ENCODE measurements around the gene FBXL22.

The FBXL22 gene, protein sequence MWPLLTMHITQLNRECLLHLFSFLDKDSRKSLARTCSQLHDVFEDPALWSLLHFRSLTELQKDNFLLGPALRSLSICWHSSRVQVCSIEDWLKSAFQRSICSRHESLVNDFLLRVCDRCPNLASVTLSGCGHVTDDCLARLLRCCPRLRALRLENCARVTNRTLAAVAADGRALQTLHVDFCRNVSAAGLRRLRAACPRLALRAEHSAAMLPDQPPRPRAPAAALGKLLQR

DNA sequence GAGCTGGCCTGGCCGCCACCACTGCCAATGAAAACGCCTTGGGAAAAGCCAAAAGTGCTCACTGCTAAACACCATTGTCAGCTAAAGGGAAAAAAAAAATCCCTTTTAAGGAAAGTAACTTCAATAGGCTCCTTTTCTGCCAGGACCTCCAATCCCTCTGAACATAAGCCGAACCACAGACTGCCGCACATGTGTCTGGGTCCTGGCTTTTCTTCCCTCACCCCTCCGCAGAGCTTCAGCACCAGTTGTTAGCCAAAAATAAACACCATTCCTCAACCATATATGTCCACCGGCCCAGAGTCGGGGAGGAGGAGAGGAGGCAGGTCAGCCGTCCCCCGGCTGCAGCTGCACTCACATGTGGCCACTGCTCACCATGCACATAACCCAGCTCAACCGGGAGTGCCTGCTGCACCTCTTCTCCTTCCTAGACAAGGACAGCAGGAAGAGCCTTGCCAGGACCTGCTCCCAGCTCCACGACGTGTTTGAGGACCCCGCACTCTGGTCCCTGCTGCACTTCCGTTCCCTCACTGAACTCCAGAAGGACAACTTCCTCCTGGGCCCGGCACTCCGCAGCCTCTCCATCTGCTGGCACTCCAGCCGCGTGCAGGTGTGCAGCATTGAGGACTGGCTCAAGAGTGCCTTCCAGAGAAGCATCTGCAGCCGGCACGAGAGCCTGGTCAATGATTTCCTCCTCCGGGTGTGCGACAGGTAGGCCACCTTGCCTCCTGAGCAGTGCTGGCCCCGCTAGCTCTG, at the start of gene FBXL22:
Gene FBXL22 (plus strand): TSS at position 350 of the 753 bp plus-strand sequence. CDS start 6 bp downstream, at position 356.
- Mint-ChIP-seq H3K27me3 (ENCODE audit: low read depth) (no peaks in the 10 kb centered on the region), H3K36me3 (ENCODE audit: low read depth) (peaks cover 19% of the 10 kb centered on the region), H3K4me3 (no peak within 1 kb of the TSS), H3K27ac (peak within 1 kb of the TSS; percentile 43), H3K4me1 (ENCODE audit: low read depth) (peaks cover 50% of the 10 kb centered on the region), H3K9me3 (no peaks in the 10 kb centered on the region)
- DNase-seq (ENCODE audit: low spot score) = no peak

DNA sequence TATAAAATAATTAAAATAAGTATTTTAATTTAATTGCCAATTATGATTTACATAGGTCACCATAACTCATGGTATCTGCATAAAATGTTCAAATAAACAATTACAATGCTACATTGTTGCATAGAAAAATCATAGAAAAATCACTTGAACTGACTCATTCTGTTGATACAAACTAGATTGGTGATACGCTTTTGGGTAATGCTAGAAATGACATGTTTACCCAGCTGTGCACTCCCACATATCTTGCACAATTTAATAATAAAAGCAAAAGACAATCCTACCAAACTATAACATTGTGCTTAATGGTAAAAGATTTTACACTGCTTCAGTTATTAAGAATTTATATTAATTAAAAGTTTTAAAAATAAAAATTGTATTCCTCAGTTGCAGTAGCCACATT, 45.8 kb upstream of the FBXL22 start:
- peaks cover 20% of the 10 kb centered on the region for H3K36me3 Mint-ChIP-seq (ENCODE audit: low read depth)
- no peak for DNase-seq (ENCODE audit: low spot score)
- H3K4me1 Mint-ChIP-seq (ENCODE audit: low read depth) = peaks cover 26% of the 10 kb centered on the region
- H3K4me3 Mint-ChIP-seq = no peak overlapping the region
- no peak overlapping the region for H3K27ac Mint-ChIP-seq
- no peaks in the 10 kb centered on the region for H3K9me3 Mint-ChIP-seq
- H3K27me3 Mint-ChIP-seq (ENCODE audit: low read depth) = no peaks in the 10 kb centered on the region

DNA sequence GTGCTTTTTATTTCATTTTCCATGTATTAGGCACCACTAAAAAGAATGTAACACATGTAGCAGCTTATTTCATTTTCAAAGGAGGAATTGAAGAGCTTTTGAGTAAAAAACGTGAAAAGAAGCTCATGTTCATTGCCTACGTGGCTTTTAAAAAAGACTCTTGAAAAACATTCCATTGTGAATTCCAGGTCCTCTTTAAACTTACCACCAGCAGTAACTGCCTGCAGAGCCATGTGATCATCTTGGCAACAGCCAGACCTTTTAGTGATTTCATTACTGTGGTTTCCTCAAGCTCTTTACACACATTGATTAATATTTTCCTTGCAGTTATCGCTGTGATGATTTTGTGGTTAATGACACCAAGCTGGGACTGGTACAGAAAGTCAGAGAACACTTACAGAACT, 43.8 kb upstream of the FBXL22 start:
- Mint-ChIP-seq H3K36me3 (ENCODE audit: low read depth) (peaks cover 31% of the 10 kb centered on the region), H3K4me3 (no peak overlapping the region), H3K27me3 (ENCODE audit: low read depth) (no peaks in the 10 kb centered on the region), H3K27ac (no peak overlapping the region), H3K4me1 (ENCODE audit: low read depth) (peaks cover 28% of the 10 kb centered on the region), H3K9me3 (no peaks in the 10 kb centered on the region)
- DNase-seq (ENCODE audit: low spot score) = peak; percentile 11

DNA sequence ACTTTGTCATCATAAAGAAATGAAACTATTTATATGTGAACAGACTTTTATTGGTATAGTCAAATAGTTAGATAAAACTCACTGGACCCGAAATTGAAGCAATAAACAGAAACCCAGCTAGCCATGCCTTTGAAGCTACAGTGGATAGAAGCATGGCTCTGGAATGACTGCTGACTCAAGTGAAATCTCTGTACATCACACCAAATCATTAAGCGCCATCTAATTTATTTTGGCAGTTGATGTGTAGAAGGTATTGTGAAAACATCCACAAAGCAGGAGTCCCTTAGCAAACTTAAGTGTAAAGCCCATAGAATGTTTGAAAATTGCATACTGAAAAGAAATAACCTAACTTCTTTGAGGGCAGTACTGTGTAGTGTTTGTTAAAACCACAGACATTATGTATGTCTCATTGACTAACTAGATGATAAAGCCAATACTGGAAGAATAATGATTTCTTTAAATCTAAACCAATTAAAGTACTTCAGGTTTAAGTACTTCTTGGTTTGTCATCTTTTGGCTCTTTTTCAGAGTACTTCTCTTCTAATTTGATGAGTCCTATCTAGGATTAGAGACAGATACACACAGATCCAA, 42.8 kb upstream of the FBXL22 start:
- DNase-seq (ENCODE audit: low spot score) = no peak
- H3K4me1 Mint-ChIP-seq (ENCODE audit: low read depth) = peaks cover 29% of the 10 kb centered on the region
- no peaks in the 10 kb centered on the region for H3K9me3 Mint-ChIP-seq
- no peaks in the 10 kb centered on the region for H3K27me3 Mint-ChIP-seq (ENCODE audit: low read depth)
- H3K27ac Mint-ChIP-seq = no peak overlapping the region
- H3K36me3 Mint-ChIP-seq (ENCODE audit: low read depth) = peaks cover 38% of the 10 kb centered on the region
- H3K4me3 Mint-ChIP-seq = no peak overlapping the region

DNA sequence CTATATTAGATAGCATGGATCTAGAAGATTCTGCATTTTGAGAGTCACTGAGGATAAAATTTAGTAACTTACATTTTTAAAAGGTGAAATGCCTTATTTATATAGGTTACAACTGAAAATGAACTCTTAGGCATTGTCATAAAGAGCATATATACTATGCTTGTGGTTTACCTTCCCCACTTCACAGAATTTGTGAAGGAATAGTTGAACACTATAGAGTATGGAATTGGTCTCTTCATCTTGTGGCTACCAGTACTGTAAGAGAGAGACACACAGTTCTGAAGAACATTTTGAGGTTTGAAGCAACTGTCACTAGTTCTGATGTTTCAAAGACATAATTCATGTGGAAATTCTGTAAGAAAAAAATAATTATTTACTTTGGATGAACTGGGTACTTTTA, 41.7 kb upstream of the FBXL22 start:
- no peak for DNase-seq (ENCODE audit: low spot score)
- Mint-ChIP-seq H3K27me3 (ENCODE audit: low read depth) (no peaks in the 10 kb centered on the region), H3K27ac (no peak overlapping the region), H3K4me3 (no peak overlapping the region), H3K4me1 (ENCODE audit: low read depth) (peaks cover 32% of the 10 kb centered on the region), H3K36me3 (ENCODE audit: low read depth) (peaks cover 46% of the 10 kb centered on the region), H3K9me3 (no peaks in the 10 kb centered on the region)

DNA sequence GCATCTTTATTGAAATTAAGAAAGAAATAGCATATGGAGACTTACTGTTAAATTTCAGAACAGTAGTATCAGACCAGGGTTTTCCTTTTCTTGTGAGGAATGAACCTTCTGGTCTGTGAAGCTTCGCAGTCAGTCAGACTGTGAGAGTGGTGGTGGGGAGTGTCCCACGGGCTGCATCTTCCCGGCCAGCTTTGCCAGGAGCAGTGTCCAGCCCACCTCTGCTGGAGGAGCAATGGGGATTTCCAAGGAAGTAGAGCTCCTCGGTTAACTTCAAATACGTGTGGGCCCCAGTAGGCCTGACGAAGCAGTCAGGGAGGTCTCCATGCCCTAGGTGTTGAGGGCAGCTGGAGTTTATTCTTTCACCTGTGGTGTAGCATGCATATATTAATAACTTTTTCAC, 40.9 kb upstream of the FBXL22 start:
- Mint-ChIP-seq H3K27ac (no peak overlapping the region), H3K9me3 (no peaks in the 10 kb centered on the region), H3K27me3 (ENCODE audit: low read depth) (no peaks in the 10 kb centered on the region), H3K36me3 (ENCODE audit: low read depth) (peaks cover 52% of the 10 kb centered on the region), H3K4me3 (no peak overlapping the region), H3K4me1 (ENCODE audit: low read depth) (peaks cover 32% of the 10 kb centered on the region)
- DNase-seq (ENCODE audit: low spot score) = no peak

DNA sequence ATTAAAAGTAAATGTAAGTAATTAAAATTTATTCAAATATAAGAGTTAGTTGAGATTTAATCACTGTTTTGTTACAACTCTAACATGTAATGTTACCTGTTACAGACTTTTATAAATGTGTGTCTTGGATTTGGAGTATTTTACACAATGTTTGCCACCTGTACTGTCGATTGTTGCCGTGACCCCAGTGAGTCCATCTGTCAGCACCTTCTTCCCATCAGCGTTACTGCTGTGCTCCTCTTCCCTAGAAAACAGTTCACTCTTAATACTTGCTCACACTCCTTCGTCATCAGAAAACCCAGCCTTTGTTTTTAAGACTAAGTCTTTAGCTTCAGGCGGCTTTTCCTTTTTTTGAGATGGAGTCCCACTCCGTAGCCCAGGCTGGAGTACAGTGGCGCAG, 40.5 kb upstream of the FBXL22 start:
- H3K27me3 Mint-ChIP-seq (ENCODE audit: low read depth) = no peaks in the 10 kb centered on the region
- no peak for DNase-seq (ENCODE audit: low spot score)
- H3K9me3 Mint-ChIP-seq = no peaks in the 10 kb centered on the region
- H3K4me1 Mint-ChIP-seq (ENCODE audit: low read depth) = peaks cover 32% of the 10 kb centered on the region
- no peak overlapping the region for H3K27ac Mint-ChIP-seq
- no peak overlapping the region for H3K4me3 Mint-ChIP-seq
- H3K36me3 Mint-ChIP-seq (ENCODE audit: low read depth) = peaks cover 57% of the 10 kb centered on the region

DNA sequence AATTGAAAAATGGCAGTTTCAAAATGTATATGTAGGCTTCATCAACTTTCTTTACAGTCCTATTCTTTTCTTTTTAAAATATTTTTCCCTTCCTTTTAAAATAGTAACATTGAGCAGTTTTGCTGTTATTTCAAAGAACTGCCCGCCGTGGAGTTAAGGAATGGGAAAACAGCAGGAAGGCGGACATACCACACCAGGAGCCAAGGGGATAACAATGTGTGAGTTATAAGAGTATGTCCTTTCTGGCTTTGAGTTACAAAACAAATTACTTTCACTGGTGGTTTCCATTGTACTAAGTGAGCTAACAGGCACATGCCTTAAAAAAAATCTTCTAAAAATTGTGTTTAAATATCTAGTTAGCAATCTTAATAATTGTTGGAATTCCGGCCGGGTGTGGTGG, 37.4 kb upstream of the FBXL22 start:
- Mint-ChIP-seq H3K27ac (no peak overlapping the region), H3K4me3 (no peak overlapping the region), H3K4me1 (ENCODE audit: low read depth) (peaks cover 14% of the 10 kb centered on the region), H3K27me3 (ENCODE audit: low read depth) (no peaks in the 10 kb centered on the region), H3K9me3 (no peaks in the 10 kb centered on the region), H3K36me3 (ENCODE audit: low read depth) (peaks cover 61% of the 10 kb centered on the region)
- DNase-seq (ENCODE audit: low spot score) = no peak

DNA sequence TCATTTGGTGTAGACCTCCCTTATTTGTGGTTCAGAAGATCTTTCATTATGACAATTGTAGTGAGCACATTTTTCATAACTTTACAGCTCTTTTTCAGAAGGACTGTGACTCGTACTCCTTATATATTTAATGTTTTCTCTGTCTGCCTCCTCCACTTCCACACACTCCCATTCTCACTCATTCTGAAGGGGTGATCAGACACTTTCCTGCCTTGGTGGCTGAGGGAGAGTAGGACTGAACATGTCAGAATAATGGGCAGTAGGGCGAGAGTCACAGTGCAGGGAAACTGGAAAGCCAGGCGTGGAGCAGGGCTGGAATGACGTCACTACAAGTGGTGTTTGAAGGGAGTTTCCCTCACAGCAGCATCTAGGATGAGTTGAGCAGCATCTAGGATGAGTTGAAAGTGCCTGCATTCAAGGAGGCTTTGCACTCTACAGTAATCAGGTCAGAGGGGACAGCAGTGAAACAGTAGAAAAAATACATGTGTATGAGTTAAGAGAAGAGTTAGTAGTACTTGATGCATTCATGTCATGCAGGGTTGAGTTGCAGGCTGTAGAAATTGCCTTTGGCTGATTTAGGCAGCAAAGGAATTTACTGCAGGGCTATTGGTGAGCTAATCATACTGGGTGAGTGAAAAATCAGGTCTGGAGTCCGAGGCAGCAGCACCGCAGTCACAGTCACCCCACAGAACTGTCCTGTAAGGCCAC, 36.3 kb upstream of the FBXL22 start:
- Mint-ChIP-seq H3K4me3 (no peak overlapping the region), H3K27me3 (ENCODE audit: low read depth) (no peaks in the 10 kb centered on the region), H3K9me3 (no peaks in the 10 kb centered on the region), H3K4me1 (ENCODE audit: low read depth) (peaks cover 9% of the 10 kb centered on the region), H3K27ac (no peak overlapping the region), H3K36me3 (ENCODE audit: low read depth) (peaks cover 56% of the 10 kb centered on the region)
- peak; percentile 26 for DNase-seq (ENCODE audit: low spot score)

DNA sequence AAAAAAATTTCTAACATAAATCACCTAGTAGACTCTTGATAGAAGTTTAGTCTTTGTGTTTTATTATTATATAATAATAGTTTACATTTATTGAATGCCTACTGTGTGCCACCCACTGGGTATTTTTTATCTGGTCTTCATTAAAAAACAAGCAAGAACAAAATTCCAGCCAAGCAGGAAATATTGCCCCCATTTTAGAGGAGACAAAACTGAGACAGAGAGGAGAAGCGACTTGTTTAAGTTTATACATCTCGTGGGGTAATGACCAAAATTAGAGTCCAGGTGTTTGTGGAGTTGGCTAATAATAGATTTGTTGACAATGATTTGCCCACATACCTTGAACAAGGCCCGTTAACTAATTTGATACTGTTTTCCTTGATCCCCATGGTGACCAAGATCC, 33.1 kb upstream of the FBXL22 start:
- no peak overlapping the region for H3K4me3 Mint-ChIP-seq
- no peaks in the 10 kb centered on the region for H3K9me3 Mint-ChIP-seq
- H3K4me1 Mint-ChIP-seq (ENCODE audit: low read depth) = peaks cover 7% of the 10 kb centered on the region
- no peak for DNase-seq (ENCODE audit: low spot score)
- peaks cover 47% of the 10 kb centered on the region for H3K36me3 Mint-ChIP-seq (ENCODE audit: low read depth)
- no peaks in the 10 kb centered on the region for H3K27me3 Mint-ChIP-seq (ENCODE audit: low read depth)
- no peak overlapping the region for H3K27ac Mint-ChIP-seq

DNA sequence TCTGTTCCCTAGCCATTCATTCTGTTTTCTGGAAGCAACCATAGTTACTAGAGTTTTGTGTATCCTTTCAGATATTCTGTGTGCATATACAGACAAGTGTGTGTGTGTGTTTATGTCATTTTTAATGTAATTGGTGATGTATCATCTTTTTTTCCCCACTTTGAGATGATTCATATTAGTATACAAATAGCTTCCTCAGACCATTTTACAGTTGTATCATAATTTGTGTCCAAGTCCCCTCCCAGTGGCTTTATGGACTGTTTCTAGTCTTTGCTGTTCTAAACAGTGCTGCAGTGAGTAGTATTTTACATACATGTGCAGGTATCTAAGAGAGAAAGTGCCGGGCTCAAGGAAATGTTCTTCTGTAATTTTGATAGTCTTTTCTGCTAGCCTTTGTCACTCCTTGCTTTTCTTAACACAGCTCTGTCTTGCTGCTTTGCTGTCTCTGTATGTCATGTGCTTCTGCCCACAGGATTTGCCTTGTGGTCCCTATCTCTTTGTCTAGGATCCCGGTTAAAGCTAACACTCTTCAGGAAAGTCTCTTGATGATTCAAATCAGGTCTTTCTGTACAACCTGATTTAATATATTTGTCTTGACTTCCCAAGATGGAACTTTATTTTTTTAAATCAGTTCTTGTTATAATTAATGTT, 31.5 kb upstream of the FBXL22 start:
- Mint-ChIP-seq H3K27ac (no peak overlapping the region), H3K36me3 (ENCODE audit: low read depth) (peaks cover 41% of the 10 kb centered on the region), H3K9me3 (no peaks in the 10 kb centered on the region), H3K27me3 (ENCODE audit: low read depth) (no peaks in the 10 kb centered on the region), H3K4me1 (ENCODE audit: low read depth) (peaks cover 3% of the 10 kb centered on the region), H3K4me3 (no peak overlapping the region)
- no peak for DNase-seq (ENCODE audit: low spot score)

DNA sequence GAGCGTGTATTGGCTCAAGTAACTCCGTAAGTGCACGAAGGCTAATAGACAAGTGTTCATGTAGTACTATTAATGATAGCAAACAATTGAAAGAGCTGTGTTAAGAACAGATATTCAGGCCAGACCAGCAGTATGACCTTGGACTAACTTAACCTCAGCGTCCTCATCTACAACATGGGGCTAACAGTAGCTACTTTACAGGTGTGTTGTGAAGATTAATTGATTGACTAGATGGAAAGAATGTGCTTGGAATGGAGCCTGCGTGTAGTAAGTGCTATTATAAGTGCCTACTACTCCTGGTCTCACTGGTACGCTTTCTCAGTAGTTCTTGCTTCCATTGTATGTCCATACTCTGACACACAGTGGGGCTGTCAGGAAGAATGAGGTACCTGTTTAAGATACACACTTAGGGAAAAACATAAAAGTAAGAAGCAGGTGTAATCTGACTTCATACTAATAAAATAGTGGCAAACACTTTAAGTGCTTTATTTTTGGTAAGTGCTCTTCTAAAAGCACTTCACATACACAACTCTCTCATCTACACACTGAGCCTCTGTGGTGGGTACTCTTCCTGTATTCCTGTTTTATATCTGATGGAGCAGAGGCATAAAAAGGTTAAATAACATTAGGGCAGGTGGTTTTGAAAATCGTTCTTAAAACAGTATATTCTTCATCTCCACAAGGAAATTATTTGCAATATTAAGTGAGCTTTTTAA, 24.3 kb upstream of the FBXL22 start:
- H3K27ac Mint-ChIP-seq = no peak overlapping the region
- peaks cover 44% of the 10 kb centered on the region for H3K36me3 Mint-ChIP-seq (ENCODE audit: low read depth)
- H3K27me3 Mint-ChIP-seq (ENCODE audit: low read depth) = no peaks in the 10 kb centered on the region
- H3K4me1 Mint-ChIP-seq (ENCODE audit: low read depth) = no peaks in the 10 kb centered on the region
- no peaks in the 10 kb centered on the region for H3K9me3 Mint-ChIP-seq
- no peak for DNase-seq (ENCODE audit: low spot score)
- H3K4me3 Mint-ChIP-seq = no peak overlapping the region

DNA sequence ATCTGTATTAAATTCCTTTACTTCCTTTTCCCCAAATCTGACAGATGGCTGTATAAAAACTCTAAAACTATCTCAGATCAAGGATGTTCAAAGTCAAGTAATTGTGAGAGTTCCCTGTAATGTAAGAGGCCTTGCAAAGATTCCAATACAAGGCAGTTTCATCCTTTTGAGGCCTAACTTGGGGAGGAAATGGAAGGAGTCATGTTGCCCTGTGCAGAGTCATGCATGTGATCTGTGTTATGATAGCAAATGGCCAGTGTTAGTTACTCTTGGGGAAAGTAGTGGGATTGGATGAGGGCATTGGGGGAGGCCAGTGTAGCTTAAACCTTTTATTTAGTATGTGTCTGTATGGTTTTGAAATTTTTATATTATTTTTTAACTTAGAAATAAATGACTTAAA, 23.7 kb upstream of the FBXL22 start:
- peaks cover 41% of the 10 kb centered on the region for H3K36me3 Mint-ChIP-seq (ENCODE audit: low read depth)
- H3K27ac Mint-ChIP-seq = no peak overlapping the region
- no peaks in the 10 kb centered on the region for H3K27me3 Mint-ChIP-seq (ENCODE audit: low read depth)
- DNase-seq (ENCODE audit: low spot score) = no peak
- H3K4me3 Mint-ChIP-seq = no peak overlapping the region
- H3K9me3 Mint-ChIP-seq = no peaks in the 10 kb centered on the region
- no peaks in the 10 kb centered on the region for H3K4me1 Mint-ChIP-seq (ENCODE audit: low read depth)
